Lower leg skin (tissue), 4 donors: ENCODE data around the gene NCOA3. TPM values are rescaled to one million over a fixed set of nuclear protein-coding genes. Genes with fewer than 3 reads are reported as not detected.

Experiments
- DNase-seq, 2 donors: peaks; one replicate each; pipeline ENCODE4 v3.0.0-alpha.2; 2019; ENCODE audit warnings: low spot score in 2 of 2
- H3K4me3 ChIP-seq: fragments of 200-600 bp; sonication (generic); 2 replicates; pipeline ENCODE4 v1.5.1; 2017; ENCODE audit warnings: mild to moderate bottlenecking, low read depth; ENCODE audit not compliant: poor library complexity, severe bottlenecking
- CTCF ChIP-seq, 3 donors: fragments of 450-650 bp; IDR thresholded peaks; one replicate each; pipeline ENCODE4 v1.5.1; 2016; ENCODE audit warnings: antibody characterized with exemption in 3 of 3, mild to moderate bottlenecking in 3 of 3, moderate library complexity in 2 of 3
- POLR2A ChIP-seq, 2 donors: fragments of 450-650 bp; IDR thresholded peaks; one replicate each; pipeline ENCODE4 v1.6.1; 2016 to 2017; ENCODE audit warnings: antibody characterized with exemption in 2 of 2, mild to moderate bottlenecking in 1 of 2, moderate library complexity in 1 of 2
- WGBS, 2 donors: methylation state at CpG; one replicate each; pipeline ENCODE4 v1.1.5; 2018; 5-methylcytosine and 5-hydroxymethylcytosine counted together
- intact Hi-C: fragments of 100-400 bp; cut with DNase I; formaldehyde crosslinking; loops from one replicate; pipeline ENCODE4 v1.15.0; 2023; ENCODE audit warnings: low total_unique reads
- total RNA-seq, 4 donors: library from RNA; depleted of rRNA; stranded (reverse); fragments of >200 nt; gene quantifications; one replicate each; pipeline ENCODE4 v1.1.0, GENCODE V29; 2016

The NCOA3 gene
- total RNA-seq, 4 donors from 2014 or later = 43.6 to 55.0 (median 49.5) TPM

- 68 to 71% methylated on average over 5 of the region's 5 CpGs for WGBS, 2 donors
- TF ChIP-seq POLR2A (IDR thresholded peaks at IDR 0.05) (no peak), CTCF (IDR thresholded peaks at IDR 0.05) (no peak)
- no peak overlapping the region for H3K4me3 ChIP-seq
- intact Hi-C loops = no loop called here
- DNase-seq = no peak
These were observed 39.0 kb downstream of the NCOA3 start for GRCh38 chr20:47540443-47541354.

DNA sequence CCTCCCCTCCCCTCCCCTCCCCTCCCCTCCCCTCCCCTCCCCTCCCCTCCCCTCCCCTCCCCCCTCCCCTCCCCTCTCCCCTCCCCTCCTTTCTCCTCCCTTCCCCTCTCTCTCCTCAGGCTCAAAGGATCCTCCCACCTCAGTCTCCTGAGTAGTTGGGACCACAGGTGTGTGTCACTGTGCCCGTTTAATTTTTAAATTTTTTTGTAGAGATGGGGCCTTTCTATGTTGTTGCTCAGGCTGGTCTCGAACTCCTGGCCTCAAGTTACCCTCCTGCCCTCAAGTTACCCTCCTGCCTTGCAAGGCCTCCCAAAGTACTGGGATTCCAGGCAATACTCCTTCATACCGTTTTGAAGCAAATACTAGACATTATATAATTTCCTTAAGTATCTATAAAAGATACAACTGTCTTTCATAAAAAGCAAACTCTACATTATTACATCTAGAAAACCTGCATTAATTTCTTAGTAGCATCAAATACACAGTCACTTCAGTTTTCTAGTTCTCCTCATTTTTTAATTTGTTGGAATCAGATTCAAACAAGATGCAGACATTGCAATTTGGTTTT, 39.8 kb downstream of the NCOA3 start:
- no peak for DNase-seq
- 72 to 84% methylated on average over 3 of the region's 3 CpGs for WGBS, 2 donors
- H3K4me3 ChIP-seq = no peak overlapping the region
- intact Hi-C loops = no loop called here
- TF ChIP-seq POLR2A (IDR thresholded peaks at IDR 0.05) = no peak
- TF ChIP-seq CTCF (IDR thresholded peaks at IDR 0.05) = no peak

DNA sequence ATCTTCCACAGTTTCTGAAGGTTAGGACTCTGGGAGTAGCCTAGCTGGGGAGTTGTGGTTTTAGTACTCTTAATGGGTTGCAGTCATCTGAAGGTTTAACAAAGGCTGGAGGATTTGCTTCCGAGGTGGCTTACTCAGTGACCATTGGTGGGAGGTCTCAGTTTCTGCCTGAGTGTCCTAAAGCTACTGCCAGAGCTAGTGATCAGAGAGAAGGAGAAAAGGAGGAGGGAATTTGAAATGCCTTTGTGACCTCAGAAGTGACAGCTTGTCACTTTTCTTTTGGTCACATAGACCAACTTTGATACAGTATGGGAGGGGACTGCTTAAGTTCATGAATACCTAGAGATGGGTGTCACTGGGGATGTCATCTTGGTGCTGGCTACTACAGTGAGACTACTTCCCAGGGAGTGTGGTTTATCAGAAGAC, 41.3 kb downstream of the NCOA3 start:
- TF ChIP-seq CTCF (IDR thresholded peaks at IDR 0.05) (no peak), POLR2A (IDR thresholded peaks at IDR 0.05) (no peak)
- no peak overlapping the region for H3K4me3 ChIP-seq
- 58 to 60% methylated on average over 1 of the region's 1 CpG for WGBS, 2 donors
- no peak for DNase-seq
- intact Hi-C loops = no loop called here

DNA sequence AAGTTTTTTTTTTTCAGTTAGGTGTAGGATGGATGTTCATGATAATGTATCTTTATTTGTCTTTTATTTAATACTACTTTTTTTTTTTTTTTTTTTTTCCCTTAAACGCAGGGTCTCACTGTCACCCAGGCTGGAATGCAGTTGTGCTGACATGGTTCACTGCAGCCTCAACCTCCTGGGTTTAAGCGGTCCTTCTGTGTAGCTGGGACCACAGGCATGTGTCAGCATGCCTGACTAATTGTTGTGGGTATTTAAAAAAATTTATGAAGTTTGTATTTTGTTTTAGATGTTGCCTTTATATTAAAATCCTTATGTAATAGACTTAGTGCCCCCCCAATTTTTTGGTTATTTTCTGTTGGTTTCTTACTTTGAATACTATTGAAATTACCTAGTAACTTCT, 42.6 kb downstream of the NCOA3 start:
- TF ChIP-seq POLR2A (IDR thresholded peaks at IDR 0.05) = no peak
- no peak overlapping the region for H3K4me3 ChIP-seq
- no peak for DNase-seq
- WGBS, 2 donors = 33 to 47% methylated on average over 2 of the region's 2 CpGs
- intact Hi-C loops = no loop called here

DNA sequence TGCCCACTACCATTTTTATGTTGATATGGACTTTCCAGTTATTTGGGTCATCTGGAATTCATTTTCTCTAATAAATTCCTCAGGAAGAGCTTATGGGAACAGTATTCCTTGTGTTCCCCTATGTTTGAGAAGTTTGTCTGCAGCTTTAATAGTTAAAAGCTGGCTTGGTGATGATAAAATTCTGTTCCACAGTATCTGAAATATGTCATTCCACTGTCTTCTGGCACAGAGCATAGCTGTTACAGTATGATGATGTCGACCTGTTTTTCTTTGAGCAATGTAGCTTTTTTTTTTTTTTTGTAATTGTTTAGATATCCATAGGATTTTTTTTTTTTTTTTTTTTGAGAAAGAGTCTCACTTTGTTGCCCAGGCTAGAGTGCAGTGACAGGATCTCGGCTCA, 43.2 kb downstream of the NCOA3 start:
- TF ChIP-seq POLR2A (IDR thresholded peaks at IDR 0.05) (no peak), CTCF (IDR thresholded peaks at IDR 0.05) (no peak)
- no peak overlapping the region for H3K4me3 ChIP-seq
- WGBS, 2 donors = 61 to 66% methylated on average over 2 of the region's 2 CpGs
- no peak for DNase-seq
- intact Hi-C loops = no loop called here

- intact Hi-C loops = no loop called here
- WGBS, 2 donors = 93 to 97% methylated on average over 4 of the region's 4 CpGs
- peak in 1 of 2 donors; percentile 43 for DNase-seq
- H3K4me3 ChIP-seq = no peak overlapping the region
- TF ChIP-seq CTCF (IDR thresholded peaks at IDR 0.05) = no peak
- no peak for TF ChIP-seq POLR2A (IDR thresholded peaks at IDR 0.05)
These were observed 43.8 kb downstream of the NCOA3 start for GRCh38 chr20:47545499-47545898.
